HepG2 (cell line): ENCODE results near the gene CD79A. TPM values are rescaled to one million over a fixed set of nuclear protein-coding genes. Genes with fewer than 3 reads are reported as not detected.

Source experiments
- AGO2 ChIP-seq: fragments of 200-400 bp; formaldehyde crosslinking; optimal IDR thresholded peaks from 2 replicates; pipeline ENCODE3; 2017; ENCODE audit warnings: mild to moderate bottlenecking, low read depth, low read length, moderate library complexity
- ARID5B ChIP-seq: IDR thresholded peaks from 2 replicates; pipeline ENCODE4 v1.4.0; 2020; ENCODE audit warnings: mild to moderate bottlenecking, missing genetic modification reagents
- BRD4 ChIP-seq: sonication (generic); formaldehyde crosslinking; IDR thresholded peaks from 2 replicates; pipeline ENCODE4 v1.4.0; 2020; ENCODE audit warnings: missing genetic modification reagents
- DNMT3B ChIP-seq: conservative IDR thresholded peaks from 2 replicates; pipeline ENCODE4 v1.6.1; 2016; ENCODE audit warnings: missing biosample characterization, control low read depth
- IRF2 ChIP-seq: IDR thresholded peaks from 2 replicates; pipeline ENCODE4 v1.6.1; 2018; ENCODE audit warnings: missing genetic modification reagents, missing compliant biosample characterization
- PBX2 ChIP-seq: IDR thresholded peaks from 2 replicates; pipeline ENCODE4 v1.6.1; 2016; ENCODE audit warnings: control low read depth
- PHF21A ChIP-seq: sonication (generic); formaldehyde crosslinking; IDR thresholded peaks from 2 replicates; pipeline ENCODE4 v1.5.0; 2020; ENCODE audit warnings: mild to moderate bottlenecking, missing genetic modification reagents
- PLRG1 ChIP-seq: fragments of 450-650 bp; conservative IDR thresholded peaks from 2 replicates; pipeline ENCODE4 v1.6.1; 2016
- TARDBP ChIP-seq: sonication (generic); formaldehyde crosslinking; IDR thresholded peaks from 2 replicates; pipeline ENCODE4 v1.8.0; 2022; ENCODE audit warnings: mild to moderate bottlenecking, missing genetic modification reagents
- XRCC5 ChIP-seq: fragments of 200-400 bp; formaldehyde crosslinking; optimal IDR thresholded peaks from 2 replicates; pipeline ENCODE3; 2017; ENCODE audit warnings: mild to moderate bottlenecking, low read length
- ZFAT ChIP-seq: sonication (generic); formaldehyde crosslinking; conservative IDR thresholded peaks from 2 replicates; pipeline ENCODE4 v1.8.1; 2023; ENCODE audit warnings: missing genetic modification reagents, inconsistent platforms
- ZKSCAN5 ChIP-seq: sonication (generic); formaldehyde crosslinking; IDR thresholded peaks from 2 replicates; pipeline ENCODE4 v1.5.1; 2020; ENCODE audit warnings: mild to moderate bottlenecking, missing genetic modification reagents
- ZNF460 ChIP-seq: sonication (generic); formaldehyde crosslinking; IDR thresholded peaks from 2 replicates; pipeline ENCODE4 v1.5.1; 2020; ENCODE audit warnings: missing genetic modification reagents, mild to moderate bottlenecking, borderline replicate concordance
- ZNF570 ChIP-seq: sonication (generic); formaldehyde crosslinking; IDR thresholded peaks from 2 replicates; pipeline ENCODE4 v1.4.0; 2020; ENCODE audit warnings: mild to moderate bottlenecking, missing genetic modification reagents, borderline replicate concordance
- ZNF770 ChIP-seq: sonication (generic); formaldehyde crosslinking; IDR thresholded peaks from 2 replicates; pipeline ENCODE4 v1.5.0; 2020; ENCODE audit warnings: mild to moderate bottlenecking, missing genetic modification reagents
- ZSCAN21 ChIP-seq: sonication (generic); formaldehyde crosslinking; IDR thresholded peaks from 2 replicates; pipeline ENCODE4 v1.8.0; 2022; ENCODE audit warnings: mild to moderate bottlenecking, missing genetic modification reagents, moderate library complexity, borderline replicate concordance
- ZSCAN31 ChIP-seq: sonication (generic); formaldehyde crosslinking; IDR thresholded peaks from 2 replicates; pipeline ENCODE4 v1.5.0; 2020; ENCODE audit warnings: low read depth, mild to moderate bottlenecking, missing genetic modification reagents
- polyA plus RNA-seq, 8 experiments: library from polyadenylated mRNA; depleted of rRNA in 3 of 8; stranded (reverse) in 7 of 8; unstranded in 1 of 8; fragments of >200 nt; fragmentation: Illumina TruSeq in 4 of 8; extraction: Trizol in 4 of 8; gene quantifications; 2 replicates each; pipeline versions ENCODE4 v1.2.1 to v1.2.3, GENCODE V29; 2011 to 2016; ENCODE audit warnings: low read depth in 4 of 8, missing spikeins in 1 of 8, mixed read lengths in 1 of 8; ENCODE audit not compliant: insufficient read depth in 1 of 8
- total RNA-seq, 5 experiments: library from RNA; depleted of rRNA; stranded (reverse); fragments of >200 nt; fragmentation: Illumina TruSeq; extraction: Trizol; gene quantifications; 2 replicates each; pipeline ENCODE4 v1.2.3, GENCODE V29; 2016; ENCODE audit warnings: low read depth in 1 of 5
- TF ChIP-seq, protein P1 (sequence below): sonication (generic); formaldehyde crosslinking; IDR thresholded peaks from 2 replicates; pipeline ENCODE4 v1.4.0; 2020; ENCODE audit warnings: mild to moderate bottlenecking, missing genetic modification reagents
- TF ChIP-seq, protein P2 (sequence below): IDR thresholded peaks from 2 replicates; pipeline ENCODE4 v1.6.1; 2016; ENCODE audit warnings: mild to moderate bottlenecking

CD79A gene
- total and polyA plus RNA-seq, 2 of the 13 experiments (the other 11 are each of a cell fraction or from before 2014, with no cell fraction given) = 0.24 to 0.33 TPM

DNA sequence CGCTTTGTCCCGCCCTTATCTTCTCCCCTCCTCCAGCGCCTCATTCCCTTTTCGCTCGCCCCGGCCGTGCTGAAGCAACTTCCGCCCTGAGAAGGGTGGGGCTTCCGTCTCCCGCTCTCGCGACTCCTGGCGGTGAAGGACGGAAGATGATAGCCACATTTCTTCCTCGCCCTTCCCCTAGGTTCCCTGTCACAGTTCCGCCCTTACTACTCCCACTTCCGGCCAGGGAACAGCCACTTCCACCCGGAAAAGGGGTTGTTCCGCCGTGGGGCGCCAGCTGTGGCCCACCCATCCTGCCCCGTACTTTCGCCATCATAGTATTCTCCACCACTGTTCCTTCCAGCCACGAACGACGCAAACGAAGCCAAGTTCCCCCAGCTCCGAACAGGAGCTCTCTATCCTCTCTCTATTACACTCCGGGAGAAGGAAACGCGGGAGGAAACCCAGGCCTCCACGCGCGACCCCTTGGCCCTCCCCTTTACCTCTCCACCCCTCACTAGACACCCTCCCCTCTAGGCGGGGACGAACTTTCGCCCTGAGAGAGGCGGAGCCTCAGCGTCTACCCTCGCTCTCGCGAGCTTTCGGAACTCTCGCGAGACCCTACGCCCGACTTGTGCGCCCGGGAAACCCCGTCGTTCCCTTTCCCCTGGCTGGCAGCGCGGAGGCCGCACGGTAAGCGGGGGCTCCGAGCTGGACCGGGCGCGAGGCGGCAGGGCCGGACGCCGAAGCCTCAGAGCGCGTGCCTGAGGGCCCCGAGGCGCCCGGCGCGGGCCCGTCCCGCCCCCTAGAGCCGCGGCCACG is 17.3 kb upstream of the CD79A start, which contains the start of gene RPS19 (continued):
- TF ChIP-seq ZKSCAN5 (CRISPR knock-in tag) (no peak), ARID5B (no peak; the same call in 1 of the 2 replicates), TARDBP (peak; percentile 77; the same call in 1 of the 2 replicates), AGO2 (no peak), IRF2 (peak; percentile 75), ZNF570 (CRISPR knock-in tag) (no peak), ZFAT (CRISPR knock-in tag) (no peak; the same call in 1 of the 2 replicates), PHF21A (CRISPR knock-in tag) (peak; percentile 48), ZNF460 (CRISPR knock-in tag) (no peak), PBX2 (CRISPR knock-in tag) (no peak), ZSCAN31 (CRISPR knock-in tag) (peak; percentile 64), XRCC5 (peak; percentile 86), PLRG1 (no peak), ZNF770 (peak; percentile 18; the same call in 1 of the 2 replicates), BRD4 (peak; percentile 82), ZSCAN21 (CRISPR knock-in tag) (peak; percentile 8; the same call in 1 of the 2 replicates), DNMT3B (CRISPR knock-in tag) (no peak)
- TF ChIP-seq, protein P1, sequence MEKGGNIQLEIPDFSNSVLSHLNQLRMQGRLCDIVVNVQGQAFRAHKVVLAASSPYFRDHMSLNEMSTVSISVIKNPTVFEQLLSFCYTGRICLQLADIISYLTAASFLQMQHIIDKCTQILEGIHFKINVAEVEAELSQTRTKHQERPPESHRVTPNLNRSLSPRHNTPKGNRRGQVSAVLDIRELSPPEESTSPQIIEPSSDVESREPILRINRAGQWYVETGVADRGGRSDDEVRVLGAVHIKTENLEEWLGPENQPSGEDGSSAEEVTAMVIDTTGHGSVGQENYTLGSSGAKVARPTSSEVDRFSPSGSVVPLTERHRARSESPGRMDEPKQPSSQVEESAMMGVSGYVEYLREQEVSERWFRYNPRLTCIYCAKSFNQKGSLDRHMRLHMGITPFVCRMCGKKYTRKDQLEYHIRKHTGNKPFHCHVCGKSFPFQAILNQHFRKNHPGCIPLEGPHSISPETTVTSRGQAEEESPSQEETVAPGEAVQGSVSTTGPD = no peak
- TF ChIP-seq, protein P2, sequence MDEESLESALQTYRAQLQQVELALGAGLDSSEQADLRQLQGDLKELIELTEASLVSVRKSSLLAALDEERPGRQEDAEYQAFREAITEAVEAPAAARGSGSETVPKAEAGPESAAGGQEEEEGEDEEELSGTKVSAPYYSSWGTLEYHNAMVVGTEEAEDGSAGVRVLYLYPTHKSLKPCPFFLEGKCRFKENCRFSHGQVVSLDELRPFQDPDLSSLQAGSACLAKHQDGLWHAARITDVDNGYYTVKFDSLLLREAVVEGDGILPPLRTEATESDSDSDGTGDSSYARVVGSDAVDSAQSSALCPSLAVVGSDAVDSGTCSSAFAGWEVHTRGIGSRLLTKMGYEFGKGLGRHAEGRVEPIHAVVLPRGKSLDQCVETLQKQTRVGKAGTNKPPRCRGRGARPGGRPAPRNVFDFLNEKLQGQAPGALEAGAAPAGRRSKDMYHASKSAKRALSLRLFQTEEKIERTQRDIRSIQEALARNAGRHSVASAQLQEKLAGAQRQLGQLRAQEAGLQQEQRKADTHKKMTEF (CRISPR knock-in tag) = peak; percentile 93
